GM12878 (cell line): ENCODE results near the gene CAPN1. TPM values are rescaled to one million over a fixed set of nuclear protein-coding genes. Genes with fewer than 3 reads are reported as not detected.

Source experiments
- ATAC-seq: fragments of 200-7000 bp; cut with Tn5 transposase; 3 replicates; pipeline ENCODE4 v1.9.1; 2020; ENCODE audit warnings: mild to moderate bottlenecking, moderate library complexity
- BruUV-seq: library from RNA; stranded (reverse); fragments of 400-500 nt; replicated peaks from 2 replicates; lab custom pipeline; 2021; lab: Mats Ljungman, UMichigan
- CTCF ChIA-PET: fragments of 300-600 bp; sonication (Branson Sonifier 250); formaldehyde crosslinking; extraction: SDS; loops from one replicate; lab custom pipeline; 2021; ENCODE audit warnings: inconsistent platforms; lab: Yijun Ruan, JAX
- POLR2A ChIA-PET: fragments of 350-600 bp; formaldehyde crosslinking; extraction: SDS; loops from one replicate; lab custom pipeline; 2021; ENCODE audit warnings: inconsistent platforms; lab: Charles Lee
- RAD21 ChIA-PET: fragments of 300-600 bp; sonication (Branson Sonifier 250); formaldehyde crosslinking; loops from one replicate; lab custom pipeline; 2023; ENCODE audit warnings: antibody characterized with exemption; ENCODE audit not compliant: unreplicated experiment; lab: Charles Lee
- SMC1A ChIA-PET: fragments of 300-600 bp; sonication (Branson Sonifier 250); formaldehyde crosslinking; loops from one replicate; lab custom pipeline; 2023; ENCODE audit not compliant: unreplicated experiment, uncharacterized antibody; lab: Charles Lee
- DNase-seq: peaks from one replicate; pipeline ENCODE4 v3.0.0-alpha.2; 2011; ENCODE audit warnings: low read depth, low spot score
- FAIRE-seq: peaks from 3 replicates; lab custom pipeline; 2011; peaks lifted over from hg19 to GRCh38; lab: Jason Lieb, UNC
- H2AFZ ChIP-seq: 2 replicates; pipeline ENCODE4 v1.6.0; 2011; ENCODE audit warnings: low read depth, low read length, control low read depth; ENCODE audit not compliant: control insufficient read depth
- H3K27ac ChIP-seq: 2 replicates; pipeline ENCODE4 v1.5.1; 2011; ENCODE audit warnings: control low read depth; ENCODE audit not compliant: control insufficient read depth, insufficient read depth
- H3K27me3 ChIP-seq, 2 experiments: replicated peaks in 1 of 2; 2 replicates each; pipeline versions ENCODE4 v1.6.0 to v1.6.1; 2011; ENCODE audit warnings: low read length in 1 of 2; ENCODE audit not compliant: control insufficient read depth in 2 of 2, insufficient read depth in 2 of 2
- H3K36me3 ChIP-seq, 2 experiments: 2 replicates each; pipeline ENCODE4 v1.5.1; 2011; ENCODE audit warnings: low read length in 1 of 2; ENCODE audit not compliant: control insufficient read depth in 2 of 2, insufficient read depth in 2 of 2
- H3K4me1 ChIP-seq: 2 replicates; pipeline ENCODE4 v1.6.1; 2011; ENCODE audit warnings: mild to moderate bottlenecking, low read length, moderate library complexity, mixed read lengths; ENCODE audit not compliant: control insufficient read depth, insufficient read depth
- H3K4me2 ChIP-seq: 2 replicates; pipeline ENCODE4 v1.6.0; 2011; ENCODE audit warnings: control low read depth; ENCODE audit not compliant: control insufficient read depth, insufficient read depth
- H3K4me3 ChIP-seq: fragments of 200-600 bp; sonication (generic); 2 replicates; pipeline ENCODE4 v1.5.1; 2016
- H3K79me2 ChIP-seq: 2 replicates; pipeline ENCODE4 v1.6.0; 2011; ENCODE audit warnings: low read length; ENCODE audit not compliant: control insufficient read depth, insufficient read depth
- H3K9ac ChIP-seq: 2 replicates; pipeline ENCODE4 v1.8.0; 2011; ENCODE audit warnings: low read length, control low read depth, mixed read lengths; ENCODE audit not compliant: control insufficient read depth, insufficient read depth
- H3K9me3 ChIP-seq: replicated peaks from 3 replicates; pipeline ENCODE4 v1.5.1; 2011; ENCODE audit warnings: mild to moderate bottlenecking, low read length; ENCODE audit not compliant: control insufficient read depth, insufficient read depth
- H4K20me1 ChIP-seq: 2 replicates; pipeline ENCODE4 v1.6.0; 2011; ENCODE audit not compliant: control insufficient read depth, insufficient read depth
- IRF4 ChIP-seq: IDR thresholded peaks from 2 replicates; pipeline ENCODE4 v1.6.1; 2011; ENCODE audit warnings: low read depth, low read length
- MTA2 ChIP-seq: fragments of 450-650 bp; IDR thresholded peaks from 2 replicates; pipeline ENCODE4 v1.6.1; 2016; ENCODE audit warnings: low read depth, mild to moderate bottlenecking, moderate library complexity
- MXI1 ChIP-seq: fragments of 150-350 bp; IDR thresholded peaks from 2 replicates; pipeline ENCODE4 v1.6.1; 2011; ENCODE audit warnings: low read depth, mild to moderate bottlenecking, inconsistent platforms, low read length, improper control_type of control experiment
- MYB ChIP-seq: fragments of 150-350 bp; IDR thresholded peaks from 2 replicates; pipeline ENCODE4 v1.6.1; 2014; ENCODE audit warnings: mild to moderate bottlenecking, low read depth, low read length, borderline replicate concordance
- NR2C1 ChIP-seq: fragments of 450-650 bp; IDR thresholded peaks from 2 replicates; pipeline ENCODE4 v1.6.1; 2017; ENCODE audit warnings: antibody characterized with exemption, mild to moderate bottlenecking, moderate library complexity
- NR2C2 ChIP-seq: IDR thresholded peaks from 2 replicates; pipeline ENCODE4 v1.6.1; 2011; ENCODE audit warnings: borderline replicate concordance, low read depth; ENCODE audit not compliant: control insufficient read depth, insufficient read length
- RB1 ChIP-seq: fragments of 450-650 bp; formaldehyde crosslinking; IDR thresholded peaks from 2 replicates; pipeline ENCODE4 v1.6.1; 2017; ENCODE audit warnings: mild to moderate bottlenecking, borderline replicate concordance
- REST ChIP-seq: IDR thresholded peaks from 2 replicates; pipeline ENCODE4 v1.6.1; 2012; ENCODE audit warnings: mild to moderate bottlenecking, low read depth, low read length
- SMARCA5 ChIP-seq: fragments of 450-650 bp; IDR thresholded peaks from 2 replicates; pipeline ENCODE4 v1.6.1; 2017; ENCODE audit warnings: mild to moderate bottlenecking
- USF1 ChIP-seq: IDR thresholded peaks from 2 replicates; pipeline ENCODE4 v1.6.1; 2011; ENCODE audit warnings: borderline replicate concordance, low read depth, mild to moderate bottlenecking, moderate library complexity, mixed read lengths, low read length; ENCODE audit not compliant: insufficient read depth; ENCODE audit errors: extremely low read length
- YY1 ChIP-seq: IDR thresholded peaks from 2 replicates; pipeline ENCODE4 v1.6.1; 2011; ENCODE audit warnings: low read depth, mild to moderate bottlenecking, low read length
- ZNF622 ChIP-seq: fragments of 450-650 bp; IDR thresholded peaks from 2 replicates; pipeline ENCODE4 v1.6.1; 2017; ENCODE audit warnings: mild to moderate bottlenecking, inconsistent platforms
- WGBS: methylation state at CpG from one replicate; pipeline ENCODE4 v1.1.6; 2016; ENCODE audit warnings: low lambda C conversion rate; ENCODE audit not compliant: insufficient replicate concordance, insufficient coverage; ENCODE audit errors: missing lambda C conversion rate; 5-methylcytosine and 5-hydroxymethylcytosine counted together
- in situ Hi-C: fragments of 300-500 bp; cut with MboI; formaldehyde crosslinking; loops from 9 replicates; pipeline ENCODE4 v1.14.3; 2018; ENCODE audit warnings: mixed read lengths
- intact Hi-C: fragments of 100-400 bp; cut with micrococcal nuclease; formaldehyde crosslinking; loops from one replicate; pipeline ENCODE4 v1.14.2; 2022; ENCODE audit not compliant: unreplicated experiment
- polyA plus RNA-seq, 11 experiments: library from polyadenylated mRNA; depleted of rRNA in 4 of 11; unstranded in 6 of 11; stranded (reverse) in 5 of 11; fragments of >200 nt; fragmentation: Nextera tagmentation in 4 of 11; fragmentation: Illumina TruSeq in 1 of 11; extraction: Ambion mirVana in 4 of 11; extraction: Trizol in 1 of 11; gene quantifications; 1 replicate in 1 of 11; 2 replicates in 10 of 11; pipeline versions ENCODE4 v1.2.1 to v1.2.3, GENCODE V29; 2011 to 2016; ENCODE audit warnings: inconsistent platforms in 2 of 11, missing spikeins in 2 of 11, low read depth in 1 of 11
- total RNA-seq, 4 experiments: library from RNA; depleted of rRNA in 3 of 4; stranded (reverse); fragments of >200 nt in 3 of 4; fragmentation: Illumina TruSeq in 1 of 4; extraction: Trizol in 1 of 4; gene quantifications; 2 replicates each; pipeline versions ENCODE4 v1.2.1 to v1.2.3, GENCODE V29; 2013 to 2021
- TF ChIP-seq, protein P1 (sequence below): fragments of 150-350 bp; IDR thresholded peaks from 2 replicates; pipeline ENCODE4 v1.6.1; 2016; ENCODE audit warnings: low read depth, low read length
- TF ChIP-seq, protein P2 (sequence below): fragments of 450-650 bp; IDR thresholded peaks from 2 replicates; pipeline ENCODE4 v1.6.1; 2017; ENCODE audit warnings: mild to moderate bottlenecking

The CAPN1 gene
- total and polyA plus RNA-seq, 10 of the 15 experiments (the other 5 are each of a cell fraction or from before 2014, with no cell fraction given), result 2.2 to 167 (median 77.3) TPM

GRCh38 chr11:65188486-65188885, 6.8 kb downstream of the CAPN1 start:
- FAIRE-seq, result no peak
- Histone ChIP-seq H3K36me3 (peaks cover 6 to 12% of the 10 kb centered on the region in 2 experiments; a peak in 3 of 4 replicates), H3K27ac (no peak overlapping the region), H3K9ac (no peak overlapping the region), H3K9me3 (no peaks in the 10 kb centered on the region), H3K27me3 (no peaks in the 10 kb centered on the region), H3K4me2 (no peak overlapping the region), H3K4me3 (no peak overlapping the region), H3K79me2 (peaks cover 2% of the 10 kb centered on the region), H3K4me1 (no peaks in the 10 kb centered on the region), H4K20me1 (no peaks in the 10 kb centered on the region), H2AFZ (no peak overlapping the region)
- ATAC-seq, result no peak
- ChIA-PET SMC1A (no interaction called here), CTCF (no interaction called here), RAD21 (no interaction called here), POLR2A (interaction anchor here (0.6 kb wide), 1 partner anchor 215 kb away, joined by 5 read pairs; no protein-coding TSS in a partner anchor)
- in situ Hi-C loops (no loop called here), intact Hi-C loops (no loop called here)
- 96% methylated on average over 17 of the region's 18 CpGs for WGBS
- no TSS peak for BruUV-seq
- DNase-seq, result no peak
- TF ChIP-seq RB1, result no peak
- TF ChIP-seq ZNF622, result no peak
- no peak for TF ChIP-seq YY1
- TF ChIP-seq, protein P1, sequence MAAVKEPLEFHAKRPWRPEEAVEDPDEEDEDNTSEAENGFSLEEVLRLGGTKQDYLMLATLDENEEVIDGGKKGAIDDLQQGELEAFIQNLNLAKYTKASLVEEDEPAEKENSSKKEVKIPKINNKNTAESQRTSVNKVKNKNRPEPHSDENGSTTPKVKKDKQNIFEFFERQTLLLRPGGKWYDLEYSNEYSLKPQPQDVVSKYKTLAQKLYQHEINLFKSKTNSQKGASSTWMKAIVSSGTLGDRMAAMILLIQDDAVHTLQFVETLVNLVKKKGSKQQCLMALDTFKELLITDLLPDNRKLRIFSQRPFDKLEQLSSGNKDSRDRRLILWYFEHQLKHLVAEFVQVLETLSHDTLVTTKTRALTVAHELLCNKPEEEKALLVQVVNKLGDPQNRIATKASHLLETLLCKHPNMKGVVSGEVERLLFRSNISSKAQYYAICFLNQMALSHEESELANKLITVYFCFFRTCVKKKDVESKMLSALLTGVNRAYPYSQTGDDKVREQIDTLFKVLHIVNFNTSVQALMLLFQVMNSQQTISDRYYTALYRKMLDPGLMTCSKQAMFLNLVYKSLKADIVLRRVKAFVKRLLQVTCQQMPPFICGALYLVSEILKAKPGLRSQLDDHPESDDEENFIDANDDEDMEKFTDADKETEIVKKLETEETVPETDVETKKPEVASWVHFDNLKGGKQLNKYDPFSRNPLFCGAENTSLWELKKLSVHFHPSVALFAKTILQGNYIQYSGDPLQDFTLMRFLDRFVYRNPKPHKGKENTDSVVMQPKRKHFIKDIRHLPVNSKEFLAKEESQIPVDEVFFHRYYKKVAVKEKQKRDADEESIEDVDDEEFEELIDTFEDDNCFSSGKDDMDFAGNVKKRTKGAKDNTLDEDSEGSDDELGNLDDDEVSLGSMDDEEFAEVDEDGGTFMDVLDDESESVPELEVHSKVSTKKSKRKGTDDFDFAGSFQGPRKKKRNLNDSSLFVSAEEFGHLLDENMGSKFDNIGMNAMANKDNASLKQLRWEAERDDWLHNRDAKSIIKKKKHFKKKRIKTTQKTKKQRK, result no peak
- TF ChIP-seq MXI1, result no peak
- TF ChIP-seq NR2C2, result no peak
- TF ChIP-seq MTA2, result no peak
- TF ChIP-seq USF1, result no peak
- no peak for TF ChIP-seq REST
- no peak for TF ChIP-seq SMARCA5
- TF ChIP-seq, protein P2, sequence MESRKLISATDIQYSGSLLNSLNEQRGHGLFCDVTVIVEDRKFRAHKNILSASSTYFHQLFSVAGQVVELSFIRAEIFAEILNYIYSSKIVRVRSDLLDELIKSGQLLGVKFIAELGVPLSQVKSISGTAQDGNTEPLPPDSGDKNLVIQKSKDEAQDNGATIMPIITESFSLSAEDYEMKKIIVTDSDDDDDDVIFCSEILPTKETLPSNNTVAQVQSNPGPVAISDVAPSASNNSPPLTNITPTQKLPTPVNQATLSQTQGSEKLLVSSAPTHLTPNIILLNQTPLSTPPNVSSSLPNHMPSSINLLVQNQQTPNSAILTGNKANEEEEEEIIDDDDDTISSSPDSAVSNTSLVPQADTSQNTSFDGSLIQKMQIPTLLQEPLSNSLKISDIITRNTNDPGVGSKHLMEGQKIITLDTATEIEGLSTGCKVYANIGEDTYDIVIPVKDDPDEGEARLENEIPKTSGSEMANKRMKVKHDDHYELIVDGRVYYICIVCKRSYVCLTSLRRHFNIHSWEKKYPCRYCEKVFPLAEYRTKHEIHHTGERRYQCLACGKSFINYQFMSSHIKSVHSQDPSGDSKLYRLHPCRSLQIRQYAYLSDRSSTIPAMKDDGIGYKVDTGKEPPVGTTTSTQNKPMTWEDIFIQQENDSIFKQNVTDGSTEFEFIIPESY, result no peak
- no peak for TF ChIP-seq MYB
- TF ChIP-seq IRF4, result no peak
- TF ChIP-seq NR2C1, result no peak
